DOHH2 (cell line): ENCODE data around the gene PRSS3.

Source experiments
- H3F3A ChIP-seq: fragments of 200-600 bp; sonication (generic), shearing (Covaris generic); 2 replicates; pipeline ENCODE4 v1.6.0; 2016; ENCODE audit warnings: antibody characterized with exemption, mild to moderate bottlenecking; ENCODE audit not compliant: control insufficient read depth, insufficient read depth
- H3K27ac ChIP-seq: fragments of 200-600 bp; sonication (generic); 2 replicates; pipeline ENCODE4 v1.5.1; 2014; ENCODE audit warnings: low read depth, mild to moderate bottlenecking, low read length, moderate library complexity
- H3K27me3 ChIP-seq: fragments of 200-600 bp; sonication (generic); 2 replicates; pipeline ENCODE4 v1.6.1; 2014; ENCODE audit warnings: mild to moderate bottlenecking, low read length, mixed read lengths; ENCODE audit not compliant: control insufficient read depth
- H3K36me3 ChIP-seq: fragments of 200-600 bp; sonication (generic); 2 replicates; pipeline ENCODE4 v1.6.1; 2014; ENCODE audit warnings: mild to moderate bottlenecking, low read length, moderate library complexity, mixed read lengths; ENCODE audit not compliant: control insufficient read depth
- H3K4me1 ChIP-seq: fragments of 200-600 bp; sonication (generic); 2 replicates; pipeline ENCODE4 v1.6.1; 2014; ENCODE audit warnings: mild to moderate bottlenecking, low read length, mixed read lengths; ENCODE audit not compliant: control insufficient read depth
- H3K4me2 ChIP-seq: fragments of 200-600 bp; sonication (generic); 2 replicates; pipeline ENCODE4 v1.6.0; 2014; ENCODE audit warnings: mild to moderate bottlenecking, low read length, moderate library complexity
- H3K4me3 ChIP-seq: fragments of 200-600 bp; sonication (generic); 2 replicates; pipeline ENCODE4 v1.5.1; 2014; ENCODE audit warnings: mild to moderate bottlenecking, low read length, mixed read lengths
- H3K79me2 ChIP-seq: fragments of 200-600 bp; sonication (generic); 2 replicates; pipeline ENCODE4 v1.6.1; 2014; ENCODE audit warnings: mild to moderate bottlenecking, low read length, mixed read lengths; ENCODE audit not compliant: control insufficient read depth
- H3K9me2 ChIP-seq: fragments of 200-600 bp; sonication (generic); replicated peaks from 2 replicates; pipeline ENCODE4 v1.6.1; 2014; ENCODE audit warnings: mild to moderate bottlenecking, low read length, mixed read lengths; ENCODE audit not compliant: control insufficient read depth
- H3K9me3 ChIP-seq: fragments of 200-600 bp; sonication (generic); 2 replicates; pipeline ENCODE4 v1.6.1; 2014; ENCODE audit warnings: antibody characterized with exemption, low read length, mixed read lengths; ENCODE audit not compliant: control insufficient read depth, insufficient read depth
- H4K20me1 ChIP-seq: fragments of 200-600 bp; sonication (generic); 2 replicates; pipeline ENCODE4 v1.6.0; 2014; ENCODE audit warnings: low read depth, mild to moderate bottlenecking, antibody characterized with exemption, low read length, moderate library complexity; ENCODE audit not compliant: control insufficient read depth, insufficient read depth
- EZH2phosphoT487 ChIP-seq: fragments of 200-600 bp; sonication (generic); IDR thresholded peaks from 2 replicates; pipeline ENCODE4 v1.6.1; 2017; ENCODE audit warnings: borderline replicate concordance, mild to moderate bottlenecking, antibody characterized with exemption, low read length, moderate library complexity, mixed read lengths
- TF ChIP-seq, protein P1 (sequence below): fragments of 200-600 bp; sonication (generic); IDR thresholded peaks from one replicate; pipeline ENCODE4 v1.5.1; 2014; ENCODE audit warnings: antibody characterized with exemption, mild to moderate bottlenecking, low read depth, low read length; ENCODE audit not compliant: poor library complexity, severe bottlenecking

The PRSS3 gene

DNA sequence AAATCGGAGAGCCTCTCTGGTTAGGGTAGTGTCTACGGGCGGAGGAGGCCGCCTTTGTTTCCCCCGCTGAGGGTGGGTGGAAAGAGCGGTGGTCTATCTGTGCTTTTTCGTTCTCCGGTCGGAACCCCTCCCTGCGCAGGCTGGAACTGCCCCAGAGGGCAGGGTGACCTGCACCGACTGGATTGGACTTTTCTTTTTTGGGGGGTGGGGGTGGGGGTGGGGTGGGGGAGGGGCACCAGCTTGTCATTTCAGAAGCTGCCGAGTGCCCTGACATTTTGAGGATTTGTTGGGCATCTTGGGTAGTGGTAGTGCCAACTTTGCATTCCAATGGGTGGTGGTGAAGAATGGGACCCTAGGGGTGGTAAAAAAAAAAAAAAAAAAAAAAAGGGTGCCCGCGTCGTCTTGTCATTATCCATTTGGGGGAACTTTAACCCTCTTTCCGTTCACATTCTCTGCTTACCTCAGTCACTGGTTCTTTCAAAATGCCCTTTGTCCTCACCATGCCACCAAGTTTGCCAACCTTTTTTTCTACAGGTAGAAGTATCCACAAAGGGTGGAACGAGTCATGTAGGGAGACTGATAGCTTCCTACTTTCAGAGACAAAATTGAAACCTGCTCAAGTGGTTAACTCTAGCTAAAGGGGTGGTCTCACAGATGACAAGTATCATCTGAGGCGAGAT, 22.9 kb downstream of the PRSS3 start:
- peaks cover 73% of the 10 kb centered on the region for H3K4me1 ChIP-seq
- no peaks in the 10 kb centered on the region for H3K9me3 ChIP-seq
- H3K4me3 ChIP-seq: peak overlapping the region; percentile 89
- H3K4me2 ChIP-seq: peak overlapping the region; percentile 82
- peaks cover 15% of the 10 kb centered on the region for H3F3A ChIP-seq
- H3K27ac ChIP-seq: peak overlapping the region; percentile 83
- H3K9me2 ChIP-seq: no peaks in the 10 kb centered on the region
- H3K36me3 ChIP-seq: peaks cover 44% of the 10 kb centered on the region
- H3K79me2 ChIP-seq: peaks cover 85% of the 10 kb centered on the region
- no peak for TF ChIP-seq EZH2phosphoT487
- TF ChIP-seq, protein P1, sequence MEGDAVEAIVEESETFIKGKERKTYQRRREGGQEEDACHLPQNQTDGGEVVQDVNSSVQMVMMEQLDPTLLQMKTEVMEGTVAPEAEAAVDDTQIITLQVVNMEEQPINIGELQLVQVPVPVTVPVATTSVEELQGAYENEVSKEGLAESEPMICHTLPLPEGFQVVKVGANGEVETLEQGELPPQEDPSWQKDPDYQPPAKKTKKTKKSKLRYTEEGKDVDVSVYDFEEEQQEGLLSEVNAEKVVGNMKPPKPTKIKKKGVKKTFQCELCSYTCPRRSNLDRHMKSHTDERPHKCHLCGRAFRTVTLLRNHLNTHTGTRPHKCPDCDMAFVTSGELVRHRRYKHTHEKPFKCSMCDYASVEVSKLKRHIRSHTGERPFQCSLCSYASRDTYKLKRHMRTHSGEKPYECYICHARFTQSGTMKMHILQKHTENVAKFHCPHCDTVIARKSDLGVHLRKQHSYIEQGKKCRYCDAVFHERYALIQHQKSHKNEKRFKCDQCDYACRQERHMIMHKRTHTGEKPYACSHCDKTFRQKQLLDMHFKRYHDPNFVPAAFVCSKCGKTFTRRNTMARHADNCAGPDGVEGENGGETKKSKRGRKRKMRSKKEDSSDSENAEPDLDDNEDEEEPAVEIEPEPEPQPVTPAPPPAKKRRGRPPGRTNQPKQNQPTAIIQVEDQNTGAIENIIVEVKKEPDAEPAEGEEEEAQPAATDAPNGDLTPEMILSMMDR: no peak
- no peaks in the 10 kb centered on the region for H3K27me3 ChIP-seq
- peaks cover 22% of the 10 kb centered on the region; the same call in 1 of the 2 replicates for H4K20me1 ChIP-seq

DNA sequence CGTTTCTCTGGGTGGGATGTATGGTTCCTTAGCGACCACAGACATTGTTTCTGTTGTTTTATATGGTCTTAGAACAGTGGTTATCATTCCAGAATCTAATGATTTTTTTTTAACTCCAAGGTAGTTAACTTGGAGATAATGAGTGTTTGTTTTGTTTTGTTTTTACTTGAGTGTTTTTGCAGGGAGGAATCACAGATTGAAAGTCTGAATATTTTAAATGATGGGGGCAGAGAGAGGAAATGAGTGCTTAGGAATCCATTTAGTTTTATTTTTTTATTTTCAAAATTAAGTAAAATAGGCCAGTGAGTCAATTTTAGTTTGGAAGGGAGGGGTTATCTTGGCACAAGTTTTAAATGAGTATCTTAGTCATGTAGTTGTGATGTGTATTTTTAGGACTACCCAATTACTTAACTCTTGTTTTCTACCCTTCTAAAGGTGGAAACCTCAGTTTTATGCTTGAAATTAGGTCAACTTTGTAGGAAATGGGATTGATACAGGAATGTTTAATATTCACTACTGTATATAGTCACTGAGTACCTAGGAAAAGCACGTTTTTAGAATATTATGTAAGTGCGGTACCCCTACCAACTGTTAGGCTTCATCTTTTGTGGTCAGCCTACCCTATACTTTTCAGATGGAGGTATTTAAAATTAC, 23.6 kb downstream of the PRSS3 start:
- Histone ChIP-seq H4K20me1 (peaks cover 22% of the 10 kb centered on the region; the same call in 1 of the 2 replicates), H3K4me3 (peak overlapping the region; percentile 89), H3F3A (peaks cover 15% of the 10 kb centered on the region), H3K9me3 (no peaks in the 10 kb centered on the region), H3K79me2 (peaks cover 92% of the 10 kb centered on the region), H3K9me2 (no peaks in the 10 kb centered on the region), H3K36me3 (peaks cover 50% of the 10 kb centered on the region), H3K4me2 (peak overlapping the region; percentile 82), H3K4me1 (peaks cover 73% of the 10 kb centered on the region), H3K27ac (peak overlapping the region; percentile 83), H3K27me3 (no peaks in the 10 kb centered on the region)
- TF ChIP-seq EZH2phosphoT487: no peak
- TF ChIP-seq, protein P1: no peak

DNA sequence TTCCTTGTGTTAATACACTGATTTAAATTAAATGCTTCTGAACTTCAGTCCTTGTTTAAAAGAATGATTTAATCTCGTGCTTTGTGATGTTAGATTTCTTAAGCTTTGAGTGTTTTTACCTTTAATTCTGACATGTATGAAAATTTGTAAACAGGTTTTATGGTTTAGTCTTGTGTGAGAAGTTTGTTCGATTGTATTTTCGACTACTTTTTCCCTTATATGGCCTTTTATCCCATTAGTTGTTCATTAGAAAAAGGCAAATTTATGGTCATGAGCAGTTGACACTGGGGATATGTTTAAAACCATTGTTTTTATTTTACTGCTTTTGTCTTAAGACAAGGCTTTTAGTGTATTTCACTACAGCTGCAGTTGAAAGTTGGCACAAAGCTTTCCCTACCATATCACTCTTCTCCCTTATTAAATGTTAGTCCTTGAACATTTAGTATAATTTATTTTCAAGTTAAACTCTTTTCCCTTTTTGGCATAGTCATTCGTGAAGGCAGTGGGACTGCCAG, 24.9 kb downstream of the PRSS3 start:
- peaks cover 96% of the 10 kb centered on the region for H3K79me2 ChIP-seq
- peak overlapping the region; percentile 82 for H3K4me2 ChIP-seq
- peak overlapping the region; percentile 89 for H3K4me3 ChIP-seq
- no peaks in the 10 kb centered on the region for H3K9me3 ChIP-seq
- H3K36me3 ChIP-seq: peaks cover 58% of the 10 kb centered on the region
- peaks cover 23% of the 10 kb centered on the region; the same call in 1 of the 2 replicates for H4K20me1 ChIP-seq
- no peaks in the 10 kb centered on the region for H3K9me2 ChIP-seq
- H3K27ac ChIP-seq: peak overlapping the region; percentile 16; the same call in 1 of the 2 replicates
- TF ChIP-seq EZH2phosphoT487: no peak
- TF ChIP-seq, protein P1: no peak
- H3K27me3 ChIP-seq: no peaks in the 10 kb centered on the region
- peaks cover 60% of the 10 kb centered on the region for H3K4me1 ChIP-seq
- peaks cover 8% of the 10 kb centered on the region for H3F3A ChIP-seq
